Right forelimb (tissue), 1 donor: ENCODE data around the gene GOLT1A.
A peak's percentile ranks its signal among the peaks of the same experiment; 100 is the strongest.

ENCODE experiments used
- DNase-seq: peaks from one replicate; pipeline ENCODE4 v3.0.0-alpha.2; 2018

The GOLT1A gene

GRCh38 chr1:204190212-204191211 is 23.3 kb downstream of the GOLT1A start:
- DNase-seq = peak; percentile 47

GRCh38 chr1:204188959-204189639 is 24.7 kb downstream of the GOLT1A start:
- DNase-seq = peak; percentile 24

- peak; percentile 18 for DNase-seq
Observed at GRCh38 chr1:204186597-204186996, 27.2 kb downstream of the GOLT1A start.

GRCh38 chr1:204181116-204181515 is 32.7 kb downstream of the GOLT1A start:
- DNase-seq = peak; percentile 20

GRCh38 chr1:204180133-204180532 is 33.7 kb downstream of the GOLT1A start:
- peak; percentile 9 for DNase-seq

- DNase-seq = no peak
Observed at GRCh38 chr1:204178487-204179281, 35.1 kb downstream of the GOLT1A start.

- no peak for DNase-seq
Observed at GRCh38 chr1:204177133-204177532, 36.7 kb downstream of the GOLT1A start.

- no peak for DNase-seq
Observed at GRCh38 chr1:204176049-204176448, 37.7 kb downstream of the GOLT1A start.

GRCh38 chr1:204174958-204175357 is 38.8 kb downstream of the GOLT1A start:
- DNase-seq = no peak

GRCh38 chr1:204172404-204173029 is 41.3 kb downstream of the GOLT1A start:
- no peak for DNase-seq

- DNase-seq = no peak
Observed at GRCh38 chr1:204171751-204172178, 42.0 kb downstream of the GOLT1A start.

- DNase-seq = no peak
Observed at GRCh38 chr1:204170494-204171155, 43.2 kb downstream of the GOLT1A start.

- DNase-seq = no peak
Observed at GRCh38 chr1:204169858-204170257, 43.9 kb downstream of the GOLT1A start.

- DNase-seq = no peak
Observed at GRCh38 chr1:204167730-204168129, 46.1 kb downstream of the GOLT1A start.

- no peak for DNase-seq
Observed at GRCh38 chr1:204166219-204166618, 47.6 kb downstream of the GOLT1A start, which contains the start of gene REN. REN (minus strand) TSS chr1:204166337; CDS start chr1:204166293, 44 bp downstream.

GRCh38 chr1:204162494-204163074 is 51.2 kb downstream of the GOLT1A start:
- peak; percentile 91 for DNase-seq

- no peak for DNase-seq
Observed at GRCh38 chr1:204161609-204162493, 51.9 kb downstream of the GOLT1A start.

- no peak for DNase-seq
Observed at GRCh38 chr1:204157962-204158361, 55.8 kb downstream of the GOLT1A start.

GRCh38 chr1:204155881-204156280 is 57.9 kb downstream of the GOLT1A start:
- DNase-seq = no peak

- DNase-seq = no peak
Observed at GRCh38 chr1:204154568-204155255, 59.1 kb downstream of the GOLT1A start.
